PC-9 (cell line): ENCODE data around the gene CDC42BPA.

Experiments used
- EZH2 ChIP-seq: fragments of 200-600 bp; sonication (generic); IDR thresholded peaks from 2 replicates; pipeline ENCODE4 v1.8.0; 2017; ENCODE audit warnings: antibody characterized with exemption, low read depth
- TF ChIP-seq, protein P1 (sequence below): fragments of 200-600 bp; sonication (generic); conservative IDR thresholded peaks from 2 replicates; pipeline ENCODE4 v1.6.1; 2017; ENCODE audit warnings: mixed run types, antibody characterized with exemption, mild to moderate bottlenecking, moderate library complexity

GRCh38 chr1:227285745-227286144 lies 32.5 kb downstream of the CDC42BPA start:
- TF ChIP-seq EZH2, result no peak
- TF ChIP-seq, protein P1, sequence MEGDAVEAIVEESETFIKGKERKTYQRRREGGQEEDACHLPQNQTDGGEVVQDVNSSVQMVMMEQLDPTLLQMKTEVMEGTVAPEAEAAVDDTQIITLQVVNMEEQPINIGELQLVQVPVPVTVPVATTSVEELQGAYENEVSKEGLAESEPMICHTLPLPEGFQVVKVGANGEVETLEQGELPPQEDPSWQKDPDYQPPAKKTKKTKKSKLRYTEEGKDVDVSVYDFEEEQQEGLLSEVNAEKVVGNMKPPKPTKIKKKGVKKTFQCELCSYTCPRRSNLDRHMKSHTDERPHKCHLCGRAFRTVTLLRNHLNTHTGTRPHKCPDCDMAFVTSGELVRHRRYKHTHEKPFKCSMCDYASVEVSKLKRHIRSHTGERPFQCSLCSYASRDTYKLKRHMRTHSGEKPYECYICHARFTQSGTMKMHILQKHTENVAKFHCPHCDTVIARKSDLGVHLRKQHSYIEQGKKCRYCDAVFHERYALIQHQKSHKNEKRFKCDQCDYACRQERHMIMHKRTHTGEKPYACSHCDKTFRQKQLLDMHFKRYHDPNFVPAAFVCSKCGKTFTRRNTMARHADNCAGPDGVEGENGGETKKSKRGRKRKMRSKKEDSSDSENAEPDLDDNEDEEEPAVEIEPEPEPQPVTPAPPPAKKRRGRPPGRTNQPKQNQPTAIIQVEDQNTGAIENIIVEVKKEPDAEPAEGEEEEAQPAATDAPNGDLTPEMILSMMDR, result no peak
